Fibroblast of skin of right quadriceps (primary cell): ENCODE measurements around the gene LTBP2.

Experiments
- DNase-seq: peaks from one replicate; pipeline ENCODE4 v3.0.0-alpha.2; 2013

The LTBP2 gene

GRCh38 chr14:74637178-74637550, 25.1 kb upstream of the LTBP2 start:
- DNase-seq = peak; percentile 18

GRCh38 chr14:74636424-74637177, 24.6 kb upstream of the LTBP2 start:
- DNase-seq = peak; percentile 62

GRCh38 chr14:74635847-74636246, 23.8 kb upstream of the LTBP2 start:
- DNase-seq = no peak

- DNase-seq = no peak
Observed at GRCh38 chr14:74634964-74635363, 22.9 kb upstream of the LTBP2 start.

- peak; percentile 71 for DNase-seq
Observed at GRCh38 chr14:74634481-74634880, 22.4 kb upstream of the LTBP2 start.

GRCh38 chr14:74630881-74631690, 19.0 kb upstream of the LTBP2 start:
- no peak for DNase-seq

- DNase-seq = no peak
Observed at GRCh38 chr14:74628418-74628817, 16.4 kb upstream of the LTBP2 start.

- no peak for DNase-seq
Observed at GRCh38 chr14:74627076-74627475, 15.0 kb upstream of the LTBP2 start.

- no peak for DNase-seq
Observed at GRCh38 chr14:74622257-74622656, 10.2 kb upstream of the LTBP2 start.

GRCh38 chr14:74621556-74621955, 9.5 kb upstream of the LTBP2 start:
- DNase-seq = no peak

- DNase-seq = no peak
Observed at GRCh38 chr14:74620923-74621322, 8.9 kb upstream of the LTBP2 start.

- peak; percentile 91 for DNase-seq
Observed at GRCh38 chr14:74620497-74620921, 8.5 kb upstream of the LTBP2 start.

GRCh38 chr14:74619672-74620131, 7.7 kb upstream of the LTBP2 start:
- peak; percentile 89 for DNase-seq

- peak; percentile 80 for DNase-seq
Observed at GRCh38 chr14:74618078-74618952, 6.3 kb upstream of the LTBP2 start.

- peak; percentile 38 for DNase-seq
Observed at GRCh38 chr14:74616996-74617700, 5.1 kb upstream of the LTBP2 start.

- DNase-seq = peak; percentile 87
Observed at GRCh38 chr14:74616507-74616906, 4.5 kb upstream of the LTBP2 start.

- DNase-seq = no peak
Observed at GRCh38 chr14:74615735-74616134, 3.7 kb upstream of the LTBP2 start.

GRCh38 chr14:74614508-74615495, 2.8 kb upstream of the LTBP2 start:
- DNase-seq = no peak

- DNase-seq = no peak
Observed at GRCh38 chr14:74613211-74613914, 1.3 kb upstream of the LTBP2 start.

GRCh38 chr14:74612350-74613021, 449 bp upstream of the LTBP2 start:
- peak; percentile 81 for DNase-seq
